Midbrain (tissue), 1 donor: ENCODE data around the gene CYYR1.
"Not testable (repeated sequence)": the region's sequence is repeated elsewhere in the genome, so short reads cannot be mapped to it uniquely, and the experiment has no call there.

ENCODE experiments used
- DNase-seq: peaks from one replicate; lab custom pipeline; 2025; lab: John Stamatoyannopoulos, UW

CYYR1 gene

DNA sequence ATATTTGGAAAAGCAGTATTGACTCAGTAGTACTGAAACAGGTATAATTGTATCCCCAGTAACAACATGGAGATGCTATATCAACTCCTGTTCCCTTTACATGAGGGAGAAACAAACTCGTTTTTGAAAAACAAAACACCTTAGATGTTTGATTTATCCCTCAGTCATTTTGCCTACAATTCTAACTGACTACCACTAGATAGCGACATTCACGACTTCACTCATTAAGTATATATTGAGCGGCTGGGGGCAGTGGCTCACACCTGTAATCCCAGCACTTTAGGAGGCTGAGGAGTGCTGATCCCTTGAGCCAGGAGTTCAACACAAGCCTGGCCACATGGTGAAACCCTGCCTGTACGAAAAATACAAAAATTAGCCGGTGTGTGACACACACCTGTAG, 83.3 kb downstream of the CYYR1 start:
- DNase-seq = no peak

DNA sequence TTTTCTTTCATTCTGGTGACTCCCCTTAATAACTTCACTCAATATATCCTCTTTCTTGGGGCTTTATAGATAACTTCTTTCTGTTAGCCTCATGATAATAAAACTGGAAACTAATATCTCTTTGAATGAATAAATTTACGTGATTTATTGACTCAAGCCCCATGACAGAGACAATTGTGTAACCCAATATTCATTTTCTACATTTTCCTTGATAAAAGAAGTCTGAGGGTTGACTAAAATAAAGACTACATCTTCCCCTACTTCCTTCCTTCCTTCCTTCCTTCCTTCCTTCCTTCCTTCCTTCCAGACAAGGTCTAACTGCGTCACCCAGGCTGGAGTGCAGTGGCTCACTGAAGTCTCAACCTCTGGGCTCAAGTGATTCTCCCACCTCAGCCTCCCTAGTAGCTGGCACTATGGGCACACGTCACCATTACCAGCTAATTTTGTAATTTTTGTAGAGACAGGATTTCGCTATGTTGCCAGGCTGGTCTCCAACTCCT, 85.1 kb downstream of the CYYR1 start:
- DNase-seq = no peak

DNA sequence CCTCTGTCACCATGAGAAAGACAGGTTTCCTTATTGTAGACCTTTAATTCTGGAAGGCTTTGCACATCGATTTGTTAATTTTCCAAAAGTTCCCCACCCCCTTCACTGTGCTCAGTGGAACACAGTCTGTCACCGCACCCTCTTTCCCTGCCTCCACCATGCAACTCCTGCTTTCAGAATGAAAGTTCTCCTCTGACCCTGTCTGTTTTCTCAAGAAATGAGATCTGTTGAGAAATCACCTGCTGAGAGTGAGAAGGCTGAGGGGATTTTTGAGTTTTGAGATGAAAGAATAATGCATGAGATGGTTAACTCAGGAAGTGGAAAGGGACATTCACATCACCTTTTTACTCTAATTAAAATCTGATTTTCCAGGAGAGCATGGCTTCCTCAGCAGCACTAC, 99.6 kb downstream of the CYYR1 start:
- DNase-seq = no peak

DNA sequence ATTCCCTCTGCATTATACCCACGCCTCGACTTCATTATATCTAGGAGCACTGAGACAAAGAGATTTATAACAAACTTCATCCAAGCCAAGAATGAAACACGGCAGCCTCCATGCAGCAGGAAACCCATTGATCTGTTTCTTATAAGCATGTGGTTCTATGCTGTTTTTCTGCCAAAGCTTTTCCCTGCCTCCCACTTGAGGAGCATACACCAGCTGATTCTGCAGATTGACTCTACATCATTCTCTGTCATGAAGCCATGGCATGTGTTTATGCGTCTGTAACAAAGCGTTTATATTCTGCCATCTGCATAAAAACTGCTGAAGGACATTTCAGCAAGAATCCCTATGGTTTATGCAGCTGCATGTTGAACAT, 102.0 kb downstream of the CYYR1 start:
- DNase-seq = no peak

DNA sequence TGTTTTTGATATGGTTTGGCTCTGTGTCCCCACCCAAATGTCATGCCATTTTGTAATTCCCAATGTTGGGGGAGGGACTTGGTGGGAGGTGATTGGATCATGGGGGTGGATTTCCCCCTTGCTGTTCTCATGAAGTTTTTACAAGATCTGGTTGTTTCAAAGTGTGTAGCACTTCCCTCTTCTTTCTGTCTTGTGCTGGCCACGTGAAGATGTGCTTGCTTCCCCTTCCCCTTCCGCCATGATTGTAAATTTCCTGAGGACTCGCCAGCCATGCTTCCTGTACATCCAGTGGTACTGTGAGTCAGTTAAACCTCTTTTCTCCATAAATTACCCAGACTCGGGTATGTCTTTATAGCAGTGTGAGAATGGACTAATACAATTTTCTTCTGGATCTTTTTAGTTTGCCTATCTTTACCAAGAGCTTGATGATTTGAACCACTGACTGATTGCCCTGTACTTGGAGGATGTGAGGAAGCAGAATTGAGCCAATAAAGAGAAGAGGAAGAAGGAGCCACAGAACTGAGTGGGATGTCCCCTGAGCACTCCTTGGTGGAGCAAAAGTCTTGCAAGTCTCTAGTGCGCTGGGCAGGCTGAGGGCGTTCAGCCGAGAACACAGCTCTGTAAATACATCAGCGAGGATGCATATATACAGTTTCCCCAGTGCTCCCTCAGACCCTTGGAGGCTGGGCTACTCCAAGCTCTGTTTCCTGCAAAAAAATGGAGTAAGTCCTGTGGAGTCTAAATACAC, 102.6 kb downstream of the CYYR1 start:
- no peak for DNase-seq

DNA sequence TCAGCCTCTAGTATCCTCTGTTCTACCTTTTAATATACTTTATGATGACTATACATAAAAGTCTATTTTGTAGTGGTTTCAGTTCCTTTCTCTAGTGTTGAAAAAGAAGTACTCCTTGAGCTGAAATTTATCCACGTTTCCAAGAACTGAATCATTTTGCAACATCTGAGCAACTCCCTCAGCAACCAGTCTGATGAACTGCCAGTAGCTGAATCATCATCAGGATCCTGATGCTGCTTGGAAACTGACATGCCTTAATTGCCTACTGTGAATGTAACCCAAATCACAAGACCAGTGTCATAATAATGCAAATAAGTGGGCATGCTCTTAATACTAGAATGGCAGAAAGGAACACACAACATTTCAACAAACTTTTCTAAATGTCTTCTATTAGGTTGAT, 103.3 kb downstream of the CYYR1 start:
- DNase-seq = no peak

DNA sequence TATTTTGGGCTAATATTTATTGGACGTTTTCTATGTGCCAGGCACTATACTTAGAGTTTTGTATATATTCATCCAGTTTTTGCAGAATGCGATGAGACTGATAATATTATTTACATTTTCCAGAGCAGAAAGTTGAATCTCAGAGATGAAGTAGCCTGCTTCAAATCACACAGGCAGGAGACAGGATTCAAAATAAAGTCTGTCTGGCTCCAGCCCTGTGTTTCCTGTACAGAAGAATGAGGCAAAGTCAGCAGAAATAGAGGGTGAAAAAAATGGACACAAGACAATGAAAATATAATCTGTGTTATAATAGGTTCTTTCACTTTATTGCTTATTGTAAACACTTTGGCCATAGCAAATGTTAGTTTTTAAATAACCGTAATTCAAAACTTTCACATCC, 107.2 kb downstream of the CYYR1 start:
- no peak for DNase-seq

DNA sequence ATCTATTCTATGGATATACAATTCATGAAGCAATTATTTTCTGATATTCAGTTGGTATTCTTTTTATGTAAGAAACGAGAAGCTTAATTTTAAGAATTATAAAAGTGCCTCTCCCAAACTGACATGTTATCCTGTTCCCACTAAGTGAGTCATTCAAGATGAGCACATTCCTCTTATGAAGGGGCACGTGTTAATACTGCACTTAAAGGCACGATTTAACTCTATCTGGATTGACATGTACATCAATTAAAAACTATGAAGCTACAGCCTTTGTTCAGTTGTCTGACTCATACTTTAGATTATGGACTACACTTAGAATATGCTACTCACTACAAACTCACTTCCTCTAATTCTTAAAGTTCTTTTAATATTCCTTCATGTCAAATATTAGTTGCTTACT, 111.6 kb downstream of the CYYR1 start:
- DNase-seq = no peak

DNA sequence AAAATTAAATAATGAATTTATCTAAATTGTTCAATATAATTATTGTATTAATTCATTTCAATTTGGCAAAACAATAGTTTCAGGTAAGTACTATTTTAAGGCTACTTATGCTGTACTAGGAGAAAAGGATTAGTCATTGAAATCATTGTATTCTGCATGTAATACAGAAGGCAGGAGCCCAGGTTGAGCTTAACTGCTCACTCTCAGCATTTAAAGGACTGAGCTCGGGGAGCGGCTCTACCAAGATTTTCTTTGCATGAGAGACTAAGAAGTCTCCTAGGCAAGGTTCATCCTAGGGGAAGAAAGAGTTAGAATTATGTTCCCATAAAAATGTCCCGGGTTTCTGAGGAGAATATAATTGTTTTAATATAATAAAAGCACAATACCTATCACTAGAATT, 112.5 kb downstream of the CYYR1 start:
- no peak for DNase-seq

DNA sequence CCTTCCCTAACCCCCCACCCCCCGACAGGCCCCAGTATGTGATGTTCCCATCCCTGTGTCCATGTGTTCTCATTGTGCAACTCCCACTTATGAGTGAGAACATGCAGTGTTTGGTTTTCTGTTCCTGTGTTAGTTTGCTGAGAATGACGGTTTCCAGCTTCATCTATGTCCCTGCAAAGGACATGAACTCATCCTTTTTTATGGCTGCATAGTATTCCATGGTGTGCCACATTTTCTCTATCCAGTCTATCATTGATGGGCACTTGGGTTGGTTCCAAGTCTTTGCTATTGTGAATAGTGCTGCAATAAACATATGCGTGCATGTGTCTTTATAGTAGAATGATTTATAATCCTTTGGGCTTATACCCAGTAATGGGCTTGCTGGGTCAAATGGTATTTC, 114.2 kb downstream of the CYYR1 start:
- DNase-seq = not testable (repeated sequence)

DNA sequence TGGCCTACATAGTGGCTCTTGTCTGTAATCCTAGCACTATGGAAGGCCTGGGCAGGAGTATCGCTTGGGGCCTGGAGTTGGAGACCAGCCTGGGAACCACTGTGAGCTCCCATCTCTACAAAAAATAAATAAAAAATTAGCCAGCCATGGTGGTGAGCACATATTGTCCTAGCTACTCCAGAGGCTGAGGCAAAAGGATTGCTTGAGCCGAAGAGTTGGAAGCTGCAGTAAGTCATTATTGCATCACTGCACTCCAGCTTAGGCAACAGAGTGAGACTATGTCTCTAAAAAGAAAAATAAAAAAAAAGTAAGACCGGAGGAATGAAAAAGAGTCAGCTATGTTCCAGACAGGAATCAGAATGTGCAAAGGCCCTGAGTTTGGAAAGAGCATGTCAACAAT, 115.3 kb downstream of the CYYR1 start:
- DNase-seq = no peak

DNA sequence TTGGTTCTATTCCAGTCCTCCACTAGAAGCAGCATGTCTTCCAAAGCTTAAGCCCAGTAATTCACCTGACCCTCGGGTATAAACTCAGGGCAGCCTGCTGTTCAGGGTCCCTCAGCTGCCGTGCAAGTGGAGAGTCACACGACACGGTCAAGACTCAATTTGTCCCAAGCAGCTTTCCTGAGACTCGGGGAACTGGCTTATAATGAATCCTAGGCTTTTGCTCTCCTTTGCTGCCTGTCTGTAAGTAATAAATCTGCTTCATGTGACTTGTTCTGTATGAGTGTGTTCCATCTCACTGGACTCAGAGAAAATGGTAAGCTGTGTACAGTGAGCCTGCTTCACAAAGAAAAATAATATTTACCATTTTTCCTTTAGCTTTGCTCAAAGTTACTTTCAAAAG, 119.8 kb downstream of the CYYR1 start:
- no peak for DNase-seq

DNA sequence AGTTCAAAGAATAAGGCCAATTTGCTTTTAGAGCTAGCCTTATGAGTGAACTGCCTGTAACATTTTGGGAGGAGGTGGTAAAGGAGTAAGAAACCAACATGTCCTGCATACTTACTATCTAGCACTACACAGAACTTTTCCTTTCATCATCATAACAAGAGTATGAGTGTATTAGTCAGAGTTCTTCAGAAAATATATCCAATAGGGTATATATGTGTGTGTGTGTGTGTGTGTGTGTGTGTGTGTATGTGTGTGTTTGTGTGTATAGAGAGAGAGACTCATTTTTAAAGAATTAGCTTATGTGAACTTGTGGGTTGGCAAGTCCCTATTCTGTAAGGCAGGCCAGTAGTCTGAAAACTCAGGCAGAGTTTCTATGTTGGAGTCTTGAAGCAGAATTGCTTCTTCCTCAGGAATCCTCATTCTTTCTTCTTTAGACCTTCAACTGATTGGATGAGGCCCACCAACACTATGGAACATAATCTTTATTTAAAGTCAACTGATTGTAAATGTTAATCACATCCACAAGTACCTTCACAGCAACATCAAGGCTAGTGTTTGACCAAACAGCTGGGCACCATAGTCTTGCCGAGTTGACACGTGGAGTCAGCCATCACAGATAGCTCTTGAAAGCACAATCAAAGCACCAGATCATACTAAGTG, 121.9 kb downstream of the CYYR1 start:
- no peak for DNase-seq

DNA sequence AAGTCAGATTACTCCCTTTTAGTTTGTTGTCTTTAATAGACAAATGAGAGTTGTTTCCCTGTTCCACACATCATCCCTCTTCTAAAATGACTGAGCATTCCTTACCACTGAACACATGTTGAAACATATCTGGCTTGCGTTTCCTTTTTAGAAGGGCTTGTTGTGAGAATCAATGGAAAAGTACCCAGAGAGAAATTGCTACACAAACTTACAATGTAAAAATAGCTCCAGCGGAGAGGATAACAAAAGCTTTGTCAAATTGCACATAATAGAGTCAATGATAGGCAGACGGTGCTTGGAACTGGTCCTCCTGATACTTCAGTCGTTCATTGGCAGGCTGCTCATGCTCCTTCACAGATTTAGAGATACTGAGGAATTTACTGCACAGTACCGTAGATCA, 123.9 kb downstream of the CYYR1 start:
- peak; percentile 28 for DNase-seq

DNA sequence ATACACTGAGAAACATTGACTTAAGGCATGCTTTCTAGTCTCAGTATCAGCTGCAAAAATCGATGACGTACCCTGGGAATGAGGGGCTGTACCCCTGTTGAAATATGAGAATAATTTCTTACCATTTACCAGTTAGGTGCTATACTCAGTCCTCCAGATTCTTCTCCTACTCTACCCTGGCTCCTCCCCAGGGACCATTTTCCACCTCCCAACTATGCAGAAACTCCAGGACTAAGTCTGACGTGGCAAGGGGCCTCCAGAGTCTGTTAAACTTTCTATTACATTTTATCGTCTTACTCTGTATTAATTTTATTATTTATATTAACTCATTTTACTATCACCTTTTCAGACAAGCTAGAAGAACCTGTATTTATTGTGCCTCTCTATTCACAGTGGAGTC, 124.3 kb downstream of the CYYR1 start:
- no peak for DNase-seq

DNA sequence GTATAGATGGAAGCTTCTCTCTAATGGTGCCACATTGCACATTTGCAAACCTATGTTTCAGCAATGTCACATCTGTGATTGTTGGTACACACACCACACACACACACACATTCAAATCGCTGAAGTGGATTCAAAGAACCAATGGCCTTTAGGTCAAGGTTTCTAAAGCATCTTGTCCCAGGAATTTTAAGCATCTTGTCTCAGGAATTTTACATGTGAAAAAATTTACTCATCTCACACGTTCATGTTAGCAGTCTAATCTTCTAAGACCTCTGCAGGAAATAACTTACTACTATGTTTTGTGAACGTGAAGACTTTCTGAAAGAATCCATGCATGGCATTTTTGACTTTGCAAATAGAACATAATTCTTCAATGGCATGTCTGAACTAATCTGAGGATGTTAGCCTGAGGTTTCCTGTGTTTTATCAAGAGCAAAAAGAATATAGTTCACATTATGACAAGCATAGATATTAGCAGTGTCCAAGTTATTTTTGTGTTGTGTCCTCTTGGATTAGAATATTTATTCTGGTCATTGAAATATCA, 125.1 kb downstream of the CYYR1 start:
- no peak for DNase-seq

DNA sequence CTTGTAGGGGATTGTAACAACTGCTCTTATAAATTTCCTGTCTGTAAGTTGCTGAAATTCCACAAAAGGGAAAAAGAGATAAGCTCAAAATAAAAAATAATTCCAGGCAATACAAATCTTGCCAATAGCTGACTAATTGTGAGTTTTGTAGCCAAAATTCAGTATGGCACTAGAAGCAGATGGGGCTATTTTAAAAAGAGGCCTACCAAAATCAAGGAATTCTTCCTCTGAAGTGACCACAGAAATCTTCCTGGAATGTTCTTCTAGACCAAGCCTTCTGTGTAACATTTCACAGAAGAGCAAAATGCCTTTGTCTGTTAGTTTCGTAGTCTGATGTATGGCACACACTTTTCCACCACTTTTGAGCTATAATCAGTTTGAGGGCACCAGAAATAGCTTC, 127.6 kb downstream of the CYYR1 start:
- no peak for DNase-seq

DNA sequence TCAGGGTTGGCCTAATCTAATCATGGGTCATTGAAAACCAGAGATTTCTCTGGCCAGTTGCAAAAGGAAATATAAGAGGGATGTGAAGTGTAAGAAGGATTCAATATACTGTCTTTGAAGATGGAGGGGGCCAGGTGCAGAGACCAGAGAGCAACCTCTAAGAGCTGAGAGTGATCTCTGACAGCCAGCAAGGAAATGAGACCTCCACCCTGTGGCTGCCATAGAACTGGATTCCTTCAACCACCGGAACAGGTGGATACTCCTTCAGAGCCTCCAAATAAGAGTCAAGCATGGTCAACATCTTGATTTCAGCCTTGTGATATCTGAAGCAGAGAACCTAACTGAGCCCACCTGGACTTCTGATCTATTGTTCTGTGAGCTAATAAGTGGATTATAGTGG, 128.4 kb downstream of the CYYR1 start:
- no peak for DNase-seq

DNA sequence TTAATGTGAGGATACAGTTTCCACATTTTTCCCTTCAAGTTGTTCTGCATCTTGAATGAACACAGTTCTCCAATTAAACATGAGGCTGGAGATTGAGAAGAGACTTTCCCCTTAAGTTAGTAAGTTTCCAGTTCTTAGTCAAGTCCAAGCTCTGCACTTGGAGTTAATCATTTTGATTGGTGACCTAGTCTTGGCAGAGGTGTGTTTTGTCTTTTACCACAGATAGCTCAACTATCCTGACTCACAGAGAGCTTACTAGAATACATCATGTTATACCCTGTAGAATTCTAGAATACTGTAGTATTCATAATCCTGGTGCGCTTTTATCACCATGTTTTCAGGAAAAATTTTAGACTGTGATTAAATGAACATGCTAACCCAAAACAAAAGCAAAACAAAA, 129.2 kb downstream of the CYYR1 start:
- no peak for DNase-seq

DNA sequence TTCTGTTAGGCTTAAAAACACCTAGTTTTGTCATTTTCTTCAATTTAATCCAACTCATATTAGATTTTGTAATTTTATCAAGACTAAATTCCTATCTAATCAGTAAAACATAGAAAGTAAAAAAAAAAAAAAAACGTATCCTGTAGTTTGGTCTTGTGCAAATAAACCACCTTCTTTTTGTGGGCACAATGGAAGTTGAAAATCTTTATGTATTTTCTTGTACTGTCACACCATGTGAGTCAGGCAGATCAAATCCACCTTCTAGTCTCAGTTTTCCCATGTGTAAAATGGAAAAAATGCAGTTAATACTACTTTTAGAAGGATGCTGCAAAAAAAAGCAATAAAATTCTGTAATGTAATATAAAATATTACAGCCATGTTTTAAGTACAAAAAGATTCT, 129.8 kb downstream of the CYYR1 start:
- DNase-seq = no peak

DNA sequence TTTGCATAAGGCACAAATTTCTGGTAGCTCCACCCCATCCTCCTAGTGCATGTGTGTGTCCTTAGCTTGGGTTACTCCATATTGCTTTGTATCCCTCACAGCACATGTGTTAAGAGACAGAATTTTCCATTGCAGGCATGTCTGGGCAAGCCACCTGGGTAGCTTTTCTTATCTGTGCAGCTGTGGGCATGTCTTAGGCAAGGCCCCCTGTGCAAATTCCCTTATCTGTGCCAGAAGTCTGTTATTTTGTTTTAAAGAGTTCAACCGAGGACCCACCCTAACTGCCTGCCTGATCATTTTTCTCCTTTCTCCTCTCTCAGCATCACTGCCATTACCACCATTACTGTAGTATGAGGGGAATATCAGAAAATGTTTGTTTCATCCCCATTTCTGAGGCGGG, 131.9 kb downstream of the CYYR1 start:
- DNase-seq = no peak

DNA sequence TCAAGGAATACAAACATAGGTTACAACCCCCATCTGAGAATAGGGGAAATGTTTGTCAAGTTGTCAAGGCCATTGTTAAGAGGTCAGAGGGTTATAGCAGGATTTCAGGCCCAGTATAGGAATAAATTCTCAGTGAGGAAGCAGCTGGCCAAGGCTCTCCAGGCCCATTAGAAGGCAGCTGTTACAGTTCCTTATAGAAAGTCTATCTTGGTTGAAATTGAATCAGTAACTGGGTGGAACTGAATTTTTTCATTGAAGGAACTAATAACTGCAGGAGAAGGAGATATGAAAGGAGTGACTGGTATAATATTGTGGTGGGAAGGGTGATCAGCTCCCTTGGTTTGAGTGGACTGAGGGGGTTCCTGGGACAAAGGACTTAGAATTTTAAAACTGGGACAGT, 134.1 kb downstream of the CYYR1 start:
- DNase-seq = no peak

DNA sequence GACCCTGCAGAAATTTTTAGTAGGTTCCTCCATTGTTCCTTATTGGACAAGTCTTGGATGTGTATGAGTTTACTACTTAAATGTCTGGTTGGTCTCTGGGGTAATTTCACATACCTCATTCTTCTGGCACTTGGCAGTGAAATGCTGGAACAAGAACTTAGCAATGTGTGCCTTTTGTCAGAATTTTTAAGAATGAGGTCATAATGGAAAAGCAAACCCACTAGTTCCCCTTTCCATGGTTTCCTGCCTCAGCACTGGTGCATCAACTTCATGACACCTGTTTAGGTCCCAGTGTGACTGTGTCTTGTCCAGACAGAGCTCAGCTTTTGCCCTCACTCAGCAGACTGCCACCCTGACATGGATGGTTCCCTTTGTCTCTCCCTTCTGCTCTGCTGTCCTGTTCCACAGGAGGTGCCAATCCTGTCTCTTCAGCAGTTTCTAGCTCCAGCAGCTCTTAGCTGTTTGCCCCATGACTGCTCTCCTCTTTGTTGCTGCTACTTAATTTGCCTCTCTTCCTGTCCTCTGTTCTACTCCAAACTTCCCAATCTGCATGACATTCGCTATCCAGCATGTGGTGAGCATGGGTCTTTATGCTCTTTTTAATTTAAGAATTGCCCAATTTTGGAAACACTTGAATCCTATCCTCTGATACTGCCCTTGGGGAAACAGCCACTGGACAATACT, 135.6 kb downstream of the CYYR1 start:
- no peak for DNase-seq
